Esophagus (tissue), 2 donors: ENCODE measurements around the gene BCR. TPM values are rescaled to one million over a fixed set of nuclear protein-coding genes. Genes with fewer than 3 reads are reported as not detected.

Source experiments
- H3K27ac ChIP-seq, 2 donors: one replicate each; pipeline ENCODE4 v1.5.1; 2013; ENCODE audit warnings: low read depth in 2 of 2, mild to moderate bottlenecking in 2 of 2, inconsistent platforms in 1 of 2, low read length in 1 of 2, moderate library complexity in 1 of 2
- H3K27me3 ChIP-seq, 2 donors: one replicate each; pipeline ENCODE4 v1.6.1; 2013; ENCODE audit warnings: low read length in 2 of 2, control low read depth in 1 of 2, mild to moderate bottlenecking in 1 of 2; ENCODE audit not compliant: insufficient read depth in 2 of 2, control insufficient read depth in 1 of 2
- H3K36me3 ChIP-seq, 2 donors: one replicate each; pipeline ENCODE4 v1.6.1; 2013; ENCODE audit warnings: low read length in 1 of 2; ENCODE audit not compliant: control insufficient read depth in 2 of 2, insufficient read depth in 2 of 2
- H3K4me1 ChIP-seq, 2 donors: one replicate each; pipeline ENCODE4 v1.6.1; 2013; ENCODE audit warnings: low read length in 1 of 2; ENCODE audit not compliant: control insufficient read depth in 2 of 2, insufficient read depth in 2 of 2
- H3K4me3 ChIP-seq, 2 donors: one replicate each; pipeline ENCODE4 v1.5.1; 2013; ENCODE audit warnings: low read length in 2 of 2, mild to moderate bottlenecking in 2 of 2, low read depth in 1 of 2, moderate library complexity in 1 of 2
- H3K9me3 ChIP-seq, 2 donors: one replicate each; pipeline ENCODE4 v1.6.1; 2013; ENCODE audit warnings: mild to moderate bottlenecking in 2 of 2, low read depth in 1 of 2, low read length in 1 of 2, moderate library complexity in 1 of 2; ENCODE audit not compliant: control insufficient read depth in 2 of 2, insufficient read depth in 1 of 2
- WGBS, 2 donors: extraction: QIAGEN DNeasy Blood & Tissue Kit; methylation state at CpG; one replicate each; pipeline ENCODE4 v1.1.7; 2013; 5-methylcytosine and 5-hydroxymethylcytosine counted together
- polyA plus RNA-seq, 2 donors: library from polyadenylated mRNA; stranded (reverse); fragments of 200-250 nt; gene quantifications; one replicate each; pipeline ENCODE4 v1.2.3, GENCODE V29; 2013
- donor health status: healthy with polysubstance abuse.
- donor health status: Bipolar disorder and iron deficiency.

The BCR gene
- polyA plus RNA-seq, 2 donors = 27.8 to 30.2 TPM

DNA sequence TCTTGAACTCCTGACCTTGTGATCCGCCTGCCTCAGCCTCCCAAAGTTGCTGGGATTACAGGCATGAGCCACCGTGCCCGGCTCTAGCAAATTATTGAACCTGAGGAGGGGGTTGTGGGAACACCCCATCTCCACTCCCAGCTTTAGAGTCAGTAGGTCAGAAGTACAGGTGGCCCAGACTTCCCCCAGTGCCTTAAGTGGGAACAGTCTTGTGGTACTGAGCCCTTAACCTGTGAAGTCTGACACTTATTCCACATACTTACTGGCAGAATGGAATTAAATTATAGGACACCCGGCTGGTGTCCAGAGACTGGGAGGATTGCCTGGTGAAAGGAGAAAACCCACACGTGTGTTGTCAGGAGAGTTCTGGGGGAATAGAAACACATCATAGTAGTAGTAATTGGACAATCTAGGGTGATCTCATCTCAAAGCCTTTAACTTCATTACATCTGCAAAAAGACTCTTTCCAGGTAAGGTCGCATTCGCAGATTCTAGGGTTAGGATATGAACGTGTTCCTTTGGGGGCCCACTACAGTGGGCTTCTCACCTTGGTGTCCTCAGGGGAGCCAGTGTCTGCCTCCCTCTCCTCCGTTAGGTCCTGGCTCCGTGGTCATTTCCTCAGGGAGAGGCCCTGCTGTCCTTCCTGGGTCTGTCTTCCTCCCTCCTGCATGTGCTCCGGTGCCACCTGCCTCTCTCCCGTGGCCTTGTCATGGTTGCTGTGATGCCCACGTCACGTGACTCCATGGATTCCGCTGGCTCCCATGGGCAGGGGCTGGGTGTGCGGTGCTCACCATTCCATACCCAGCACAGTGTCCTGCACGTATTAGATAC, 63.8 kb downstream of the BCR start:
- WGBS, 2 donors = 90 to 91% methylated on average over 17 of the region's 17 CpGs

GRCh38 chr22:23244690-23245044, 64.4 kb downstream of the BCR start:
- Histone ChIP-seq H3K27me3 (no peaks in the 10 kb centered on the region), H3K27ac (no peak overlapping the region), H3K9me3 (no peaks in the 10 kb centered on the region), H3K4me1 (peaks cover 10 to 11% of the 10 kb centered on the region in 2 donors), H3K36me3 (no peaks in the 10 kb centered on the region), H3K4me3 (no peak overlapping the region)
- WGBS, 2 donors = 85 to 86% methylated on average over 5 of the region's 5 CpGs

More for the DNA sequence above, 63.8 kb downstream of the BCR start:
- H3K4me1 ChIP-seq = peaks cover 10 to 11% of the 10 kb centered on the region in 2 donors
- H3K36me3 ChIP-seq = no peaks in the 10 kb centered on the region
- no peak overlapping the region for H3K4me3 ChIP-seq
- no peak overlapping the region for H3K27ac ChIP-seq
- no peaks in the 10 kb centered on the region for H3K9me3 ChIP-seq
- no peaks in the 10 kb centered on the region for H3K27me3 ChIP-seq

- Histone ChIP-seq H3K4me3 (no peak overlapping the region), H3K27ac (no peak overlapping the region), H3K36me3 (no peaks in the 10 kb centered on the region), H3K27me3 (no peaks in the 10 kb centered on the region), H3K9me3 (no peaks in the 10 kb centered on the region), H3K4me1 (peaks cover 10 to 11% of the 10 kb centered on the region in 2 donors)
- 70 to 73% methylated on average over 17 of the region's 17 CpGs for WGBS, 2 donors
Observed at GRCh38 chr22:23245045-23245798, 64.9 kb downstream of the BCR start.

GRCh38 chr22:23245799-23246136, 65.5 kb downstream of the BCR start:
- H3K27me3 ChIP-seq = no peaks in the 10 kb centered on the region
- H3K9me3 ChIP-seq = no peaks in the 10 kb centered on the region
- no peaks in the 10 kb centered on the region for H3K36me3 ChIP-seq
- no peak overlapping the region for H3K4me3 ChIP-seq
- peaks cover 10 to 11% of the 10 kb centered on the region in 2 donors for H3K4me1 ChIP-seq
- WGBS, 2 donors = 75 to 77% methylated on average over 8 of the region's 8 CpGs
- no peak overlapping the region for H3K27ac ChIP-seq

DNA sequence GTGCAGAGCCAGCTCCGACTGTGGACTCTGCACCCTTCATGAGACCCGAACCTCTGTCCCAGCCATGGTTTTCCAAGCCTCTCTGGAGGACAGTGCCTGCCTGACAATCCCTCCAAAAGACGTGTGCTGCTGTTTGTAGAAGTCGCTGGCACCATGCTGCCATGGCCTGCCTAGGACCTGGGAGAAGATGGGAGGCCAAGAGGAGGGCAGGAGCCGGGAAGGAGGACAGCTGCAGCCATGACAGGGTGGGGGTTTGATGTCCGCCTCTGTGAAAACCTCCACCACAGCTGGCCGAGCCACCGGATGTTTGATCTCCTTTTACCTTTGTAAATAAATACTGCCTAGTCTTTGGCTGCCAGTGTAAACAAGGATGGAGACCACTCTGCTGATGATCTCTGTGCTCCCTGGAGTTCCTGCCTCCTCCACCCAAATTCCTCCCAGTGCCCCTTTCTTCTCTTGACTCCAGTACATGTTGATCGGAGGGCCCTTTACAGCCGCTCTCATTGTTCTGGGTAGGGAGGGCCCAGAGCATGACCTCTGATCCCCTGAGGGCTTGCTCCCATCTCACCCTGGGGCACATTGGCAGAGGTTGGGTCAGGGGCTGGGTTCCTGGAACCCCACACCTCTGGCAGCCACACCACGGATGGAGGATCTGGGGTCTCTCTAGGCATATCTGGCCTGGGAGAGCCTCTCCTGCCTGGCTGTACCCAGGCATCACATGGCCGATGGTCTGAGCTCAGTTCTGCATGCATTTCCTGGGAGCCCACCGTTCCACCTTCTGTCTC, 66.9 kb downstream of the BCR start:
- Histone ChIP-seq H3K27ac (no peak overlapping the region), H3K27me3 (no peaks in the 10 kb centered on the region), H3K4me1 (peaks cover 11 to 13% of the 10 kb centered on the region in 2 donors), H3K9me3 (no peaks in the 10 kb centered on the region), H3K4me3 (no peak overlapping the region), H3K36me3 (no peaks in the 10 kb centered on the region)
- WGBS, 2 donors = 85 to 86% methylated on average over 13 of the region's 13 CpGs

- Histone ChIP-seq H3K27ac (no peak overlapping the region), H3K27me3 (no peaks in the 10 kb centered on the region), H3K9me3 (no peaks in the 10 kb centered on the region), H3K36me3 (no peaks in the 10 kb centered on the region), H3K4me1 (peaks cover 10 to 11% of the 10 kb centered on the region in 2 donors), H3K4me3 (no peak overlapping the region)
- WGBS, 2 donors = 74 to 75% methylated on average over 2 of the region's 2 CpGs
Observed at GRCh38 chr22:23248583-23248982, 68.3 kb downstream of the BCR start.

DNA sequence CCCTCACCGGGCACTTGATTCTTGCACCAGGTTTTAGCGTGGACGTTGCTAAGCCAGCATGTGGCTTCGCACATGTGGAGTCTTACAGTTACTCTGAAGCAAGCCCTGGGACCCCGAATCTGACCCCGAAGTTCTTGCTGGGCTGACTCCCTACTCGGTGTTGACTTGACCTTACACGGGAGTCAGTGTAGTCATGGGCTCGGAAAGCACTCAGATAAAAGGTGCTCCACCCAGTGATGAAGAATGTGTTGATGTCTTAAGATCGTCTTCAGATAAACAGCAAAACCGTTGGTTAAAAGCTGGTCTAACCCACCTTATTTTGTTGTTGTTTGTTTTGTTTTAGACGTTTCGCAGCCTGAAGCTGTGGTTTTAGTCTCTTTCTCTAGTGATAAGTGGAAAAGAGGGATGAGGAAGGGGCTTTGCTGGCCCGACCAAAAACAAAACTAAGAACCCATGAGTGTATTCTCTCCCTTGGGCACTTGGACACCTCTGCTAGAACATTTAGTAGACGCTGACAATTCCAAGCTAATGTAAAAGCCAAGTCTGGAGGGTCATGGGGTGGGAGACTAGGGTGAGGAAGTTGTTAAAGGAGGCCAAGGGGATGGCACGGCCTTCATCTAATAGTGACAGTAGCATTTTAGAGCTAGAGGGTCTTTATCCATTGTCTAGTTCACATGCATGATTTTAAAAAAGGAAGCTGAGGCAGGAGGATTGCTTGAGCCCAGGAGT, 69.9 kb downstream of the BCR start:
- no peak overlapping the region for H3K27ac ChIP-seq
- no peaks in the 10 kb centered on the region for H3K27me3 ChIP-seq
- peaks cover 2 to 13% of the 10 kb centered on the region in 2 donors for H3K36me3 ChIP-seq
- H3K4me3 ChIP-seq = no peak overlapping the region
- WGBS, 2 donors = 79 to 80% methylated on average over 16 of the region's 16 CpGs
- H3K9me3 ChIP-seq = no peaks in the 10 kb centered on the region
- peaks cover 7 to 8% of the 10 kb centered on the region in 2 donors for H3K4me1 ChIP-seq

DNA sequence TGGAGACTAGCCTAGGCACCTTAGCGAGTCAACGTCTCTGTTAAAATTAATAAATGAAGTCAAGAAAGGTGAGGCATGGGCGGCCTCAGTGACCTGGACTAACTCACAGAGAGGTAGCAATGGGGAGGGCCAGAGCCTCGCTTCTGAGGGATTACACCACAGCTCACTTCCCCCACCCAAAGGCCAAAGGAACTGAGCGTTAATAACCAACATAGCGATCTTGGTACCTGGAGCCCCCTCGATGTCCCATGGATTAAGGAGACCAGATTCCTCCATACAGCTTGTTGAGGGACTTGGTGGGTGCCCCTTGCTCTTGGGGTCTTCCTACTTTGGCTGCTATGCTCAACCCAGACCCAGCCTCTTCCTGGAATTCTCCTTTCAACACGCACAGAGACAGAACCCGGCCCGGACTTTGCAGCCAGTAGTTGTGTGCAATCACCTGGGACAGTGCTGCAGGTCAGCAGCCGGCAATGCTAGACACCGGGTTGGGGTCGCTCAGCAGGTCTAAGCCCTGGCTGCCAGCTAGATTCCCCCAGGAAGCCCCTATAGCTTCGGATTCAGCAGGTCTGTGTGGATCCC, 70.6 kb downstream of the BCR start:
- H3K27me3 ChIP-seq = no peaks in the 10 kb centered on the region
- no peak overlapping the region for H3K4me3 ChIP-seq
- H3K4me1 ChIP-seq = peaks cover 10 to 11% of the 10 kb centered on the region in 2 donors
- peak overlapping the region in 1 of 2 donors; percentile 26 for H3K27ac ChIP-seq
- 93 to 94% methylated on average over 14 of the region's 14 CpGs for WGBS, 2 donors
- no peaks in the 10 kb centered on the region for H3K9me3 ChIP-seq
- peaks cover 2 to 18% of the 10 kb centered on the region in 2 donors for H3K36me3 ChIP-seq
